Karpas-422 (cell line): ENCODE measurements around the gene OR2H2. TPM values are rescaled to one million over a fixed set of nuclear protein-coding genes. Genes with fewer than 3 reads are reported as not detected.

Experiments used
- DNase-seq: peaks from one replicate; pipeline ENCODE4 v3.0.0-alpha.2; 2015
- H2AFZ ChIP-seq: fragments of 200-600 bp; sonication (generic); 2 replicates; pipeline ENCODE4 v1.6.1; 2014; ENCODE audit warnings: antibody characterized with exemption, low read length, mixed read lengths
- H3K27ac ChIP-seq: fragments of 200-600 bp; sonication (generic); 2 replicates; pipeline ENCODE4 v1.5.1; 2014; ENCODE audit warnings: mild to moderate bottlenecking, low read length, moderate library complexity
- H3K27me3 ChIP-seq: fragments of 200-600 bp; sonication (generic); 2 replicates; pipeline ENCODE4 v1.6.1; 2014; ENCODE audit warnings: low read length, mixed read lengths
- H3K36me3 ChIP-seq: fragments of 200-600 bp; sonication (generic); 2 replicates; pipeline ENCODE4 v1.6.1; 2014; ENCODE audit warnings: low read length, mixed read lengths; ENCODE audit not compliant: insufficient read depth
- H3K4me1 ChIP-seq: fragments of 200-600 bp; sonication (generic); 2 replicates; pipeline ENCODE4 v1.6.1; 2014; ENCODE audit warnings: mild to moderate bottlenecking, low read length, mixed read lengths
- H3K4me2 ChIP-seq: fragments of 200-600 bp; sonication (generic); 2 replicates; pipeline ENCODE4 v1.6.1; 2014; ENCODE audit warnings: low read length, low read depth, mild to moderate bottlenecking; ENCODE audit not compliant: poor library complexity, severe bottlenecking
- H3K4me3 ChIP-seq: fragments of 200-600 bp; sonication (generic); 2 replicates; pipeline ENCODE4 v1.5.1; 2014; ENCODE audit warnings: mild to moderate bottlenecking, antibody characterized with exemption, low read length, mixed read lengths
- H3K79me2 ChIP-seq: fragments of 200-600 bp; sonication (generic); 2 replicates; pipeline ENCODE4 v1.6.1; 2014; ENCODE audit warnings: mild to moderate bottlenecking, low read length, mixed read lengths
- H3K9ac ChIP-seq: fragments of 200-600 bp; sonication (generic); 2 replicates; pipeline ENCODE4 v1.6.0; 2014; ENCODE audit warnings: low read length
- H3K9me2 ChIP-seq: fragments of 200-600 bp; sonication (generic), shearing (Covaris generic); replicated peaks from 2 replicates; pipeline ENCODE4 v1.6.0; 2014; ENCODE audit warnings: mild to moderate bottlenecking, low read length, moderate library complexity; ENCODE audit not compliant: insufficient read depth
- H3K9me3 ChIP-seq: fragments of 300-700, 200-600 bp; sonication (generic); 2 replicates; pipeline ENCODE4 v1.6.1; 2014; ENCODE audit warnings: low read length, mixed read lengths
- H4K20me1 ChIP-seq: fragments of 200-600 bp; sonication (generic); 2 replicates; pipeline ENCODE4 v1.6.1; 2014; ENCODE audit warnings: mild to moderate bottlenecking, antibody characterized with exemption, low read length, low read depth; ENCODE audit not compliant: insufficient read depth
- total RNA-seq: library from RNA; depleted of rRNA; stranded (reverse); fragments of >200 nt; shearing (Covaris generic); gene quantifications from 2 replicates; pipeline ENCODE4 v1.2.3, GENCODE V29; 2014; ENCODE audit warnings: low replicate concordance

The OR2H2 gene
- total RNA-seq, 1 experiment from 2014 or later = not detected

- no peak for DNase-seq
- Histone ChIP-seq H3K4me3 (no peak overlapping the region), H3K9ac (no peak overlapping the region), H3K36me3 (no peaks in the 10 kb centered on the region), H3K4me2 (no peak overlapping the region), H3K9me3 (no peaks in the 10 kb centered on the region), H2AFZ (no peak overlapping the region), H4K20me1 (no peaks in the 10 kb centered on the region), H3K4me1 (no peaks in the 10 kb centered on the region), H3K9me2 (no peaks in the 10 kb centered on the region), H3K27ac (no peak overlapping the region), H3K79me2 (no peaks in the 10 kb centered on the region), H3K27me3 (no peaks in the 10 kb centered on the region)
These were observed 8.9 kb upstream of the OR2H2 start for GRCh38 chr6:29576056-29576455.

GRCh38 chr6:29577544-29577943 is 7.4 kb upstream of the OR2H2 start:
- H3K4me2 ChIP-seq = no peak overlapping the region
- H3K36me3 ChIP-seq = no peaks in the 10 kb centered on the region
- no peak overlapping the region for H2AFZ ChIP-seq
- DNase-seq = no peak
- no peak overlapping the region for H3K9ac ChIP-seq
- H3K9me3 ChIP-seq = no peaks in the 10 kb centered on the region
- H3K79me2 ChIP-seq = no peaks in the 10 kb centered on the region
- H3K4me3 ChIP-seq = no peak overlapping the region
- H3K9me2 ChIP-seq = no peaks in the 10 kb centered on the region
- no peaks in the 10 kb centered on the region for H3K4me1 ChIP-seq
- no peaks in the 10 kb centered on the region for H3K27me3 ChIP-seq
- no peak overlapping the region for H3K27ac ChIP-seq
- no peaks in the 10 kb centered on the region for H4K20me1 ChIP-seq

GRCh38 chr6:29589423-29590048 is 4.6 kb downstream of the OR2H2 start:
- Histone ChIP-seq H3K79me2 (no peaks in the 10 kb centered on the region), H3K27ac (no peak overlapping the region)
- peak; percentile 82 for DNase-seq

GRCh38 chr6:29590218-29590808 is 5.4 kb downstream of the OR2H2 start:
- DNase-seq = peak; percentile 49
- no peaks in the 10 kb centered on the region for H4K20me1 ChIP-seq
- no peak overlapping the region for H2AFZ ChIP-seq
- H3K9me3 ChIP-seq = no peaks in the 10 kb centered on the region
- no peak overlapping the region for H3K4me2 ChIP-seq
- H3K36me3 ChIP-seq = no peaks in the 10 kb centered on the region
- H3K27ac ChIP-seq = no peak overlapping the region
- H3K9me2 ChIP-seq = no peaks in the 10 kb centered on the region
- H3K4me1 ChIP-seq = no peaks in the 10 kb centered on the region
- no peaks in the 10 kb centered on the region for H3K79me2 ChIP-seq
- H3K4me3 ChIP-seq = no peak overlapping the region
- H3K9ac ChIP-seq = no peak overlapping the region
- no peaks in the 10 kb centered on the region for H3K27me3 ChIP-seq

More at GRCh38 chr6:29589423-29590048, 4.6 kb downstream of the OR2H2 start:
- Histone ChIP-seq H4K20me1 (no peaks in the 10 kb centered on the region), H3K27me3 (no peaks in the 10 kb centered on the region), H3K4me2 (no peak overlapping the region), H3K9me2 (no peaks in the 10 kb centered on the region), H3K36me3 (no peaks in the 10 kb centered on the region), H3K4me3 (no peak overlapping the region), H2AFZ (no peak overlapping the region), H3K9me3 (no peaks in the 10 kb centered on the region), H3K4me1 (no peaks in the 10 kb centered on the region), H3K9ac (no peak overlapping the region)

- Histone ChIP-seq H3K9ac (no peak overlapping the region), H3K4me2 (no peak overlapping the region), H4K20me1 (no peaks in the 10 kb centered on the region), H3K9me2 (no peaks in the 10 kb centered on the region), H3K36me3 (no peaks in the 10 kb centered on the region), H3K4me3 (no peak overlapping the region), H3K27me3 (no peaks in the 10 kb centered on the region), H2AFZ (no peak overlapping the region), H3K79me2 (no peaks in the 10 kb centered on the region), H3K27ac (no peak overlapping the region), H3K4me1 (no peaks in the 10 kb centered on the region), H3K9me3 (no peaks in the 10 kb centered on the region)
- no peak for DNase-seq
These were observed 6.8 kb downstream of the OR2H2 start for GRCh38 chr6:29591677-29592076.

- no peak overlapping the region for H3K4me3 ChIP-seq
These were observed 8.4 kb downstream of the OR2H2 start for GRCh38 chr6:29593199-29593855.

GRCh38 chr6:29596381-29596900 is 11.5 kb downstream of the OR2H2 start:
- Histone ChIP-seq H2AFZ (no peak overlapping the region), H4K20me1 (no peaks in the 10 kb centered on the region), H3K4me2 (no peak overlapping the region), H3K9ac (no peak overlapping the region), H3K27ac (no peak overlapping the region), H3K36me3 (no peaks in the 10 kb centered on the region), H3K4me1 (no peaks in the 10 kb centered on the region), H3K9me3 (no peaks in the 10 kb centered on the region), H3K9me2 (no peaks in the 10 kb centered on the region), H3K4me3 (no peak overlapping the region), H3K27me3 (no peaks in the 10 kb centered on the region), H3K79me2 (no peaks in the 10 kb centered on the region)
- DNase-seq = no peak

More at GRCh38 chr6:29593199-29593855, 8.4 kb downstream of the OR2H2 start:
- Histone ChIP-seq H3K4me1 (no peaks in the 10 kb centered on the region), H3K36me3 (no peaks in the 10 kb centered on the region), H3K9me3 (no peaks in the 10 kb centered on the region), H3K27ac (no peak overlapping the region), H3K9me2 (no peaks in the 10 kb centered on the region), H3K4me2 (no peak overlapping the region), H3K79me2 (no peaks in the 10 kb centered on the region), H4K20me1 (no peaks in the 10 kb centered on the region), H3K9ac (no peak overlapping the region), H3K27me3 (no peaks in the 10 kb centered on the region), H2AFZ (no peak overlapping the region)
- DNase-seq = no peak

- H3K79me2 ChIP-seq = no peaks in the 10 kb centered on the region
- no peaks in the 10 kb centered on the region for H3K27me3 ChIP-seq
- no peaks in the 10 kb centered on the region for H3K4me1 ChIP-seq
- H3K9me3 ChIP-seq = no peaks in the 10 kb centered on the region
- H3K36me3 ChIP-seq = no peaks in the 10 kb centered on the region
- no peak for DNase-seq
- no peak overlapping the region for H3K4me2 ChIP-seq
- H3K9ac ChIP-seq = no peak overlapping the region
- no peak overlapping the region for H2AFZ ChIP-seq
- H3K27ac ChIP-seq = no peak overlapping the region
- H3K9me2 ChIP-seq = no peaks in the 10 kb centered on the region
- H3K4me3 ChIP-seq = no peak overlapping the region
- no peaks in the 10 kb centered on the region for H4K20me1 ChIP-seq
These were observed 12.3 kb downstream of the OR2H2 start for GRCh38 chr6:29597184-29597583.
